Common myeloid progenitor, CD34-positive (primary cell): ENCODE results near the gene GABBR2.

Source experiments
- CTCF ChIA-PET: fragments of 350-600 bp; sonication (Branson Sonifier 250); formaldehyde crosslinking; loops from one replicate; lab custom pipeline; 2021; ENCODE audit warnings: antibody characterized with exemption; lab: Charles Lee
- POLR2A ChIA-PET: fragments of 350-600 bp; sonication (Branson Sonifier 250); formaldehyde crosslinking; loops from one replicate; lab custom pipeline; 2021; ENCODE audit warnings: antibody characterized with exemption; lab: Charles Lee
- DNase-seq, 3 donors: peaks; one replicate each; pipeline versions ENCODE4 v3.0.0 to v3.0.0-alpha.2; 2013
- H3K27ac ChIP-seq, 2 experiments: 1 replicate in 1 of 2; 2 replicates in 1 of 2; pipeline ENCODE4 v1.7.0; 2013; ENCODE audit warnings: inconsistent platforms in 2 of 2, low read length in 2 of 2, mild to moderate bottlenecking in 2 of 2, low read depth in 1 of 2, moderate library complexity in 1 of 2; ENCODE audit not compliant: severe bottlenecking in 2 of 2, insufficient read depth in 1 of 2, poor library complexity in 1 of 2
- H3K27me3 ChIP-seq, 5 experiments: replicated peaks in 2 of 5; 1 replicate in 3 of 5; 2 replicates in 2 of 5; pipeline versions ENCODE4 v1.6.1 to v1.7.0; 2013; ENCODE audit warnings: low read length in 4 of 5, mild to moderate bottlenecking in 2 of 5, moderate library complexity in 2 of 5, inconsistent platforms in 1 of 5; ENCODE audit not compliant: insufficient read depth in 5 of 5, control insufficient read depth in 4 of 5
- H3K36me3 ChIP-seq, 4 experiments: 1 replicate in 2 of 4; 2 replicates in 2 of 4; pipeline versions ENCODE4 v1.6.1 to v1.7.0; 2013; ENCODE audit warnings: low read length in 3 of 4, control low read depth in 1 of 4, mild to moderate bottlenecking in 1 of 4; ENCODE audit not compliant: control insufficient read depth in 4 of 4, insufficient read depth in 4 of 4
- H3K4me1 ChIP-seq, 4 experiments: 1 replicate in 3 of 4; 2 replicates in 1 of 4; pipeline versions ENCODE4 v1.6.1 to v1.7.1; 2013; ENCODE audit warnings: low read length in 3 of 4, mild to moderate bottlenecking in 3 of 4, control low read depth in 1 of 4, inconsistent platforms in 1 of 4, moderate library complexity in 1 of 4; ENCODE audit not compliant: control insufficient read depth in 4 of 4, insufficient read depth in 4 of 4; ENCODE audit errors: control extremely low read depth in 1 of 4
- H3K4me3 ChIP-seq, 7 experiments: 1 replicate in 4 of 7; 2 replicates in 3 of 7; pipeline versions ENCODE4 v1.5.1 to v1.7.0; 2013; ENCODE audit warnings: mild to moderate bottlenecking in 7 of 7, low read length in 6 of 7, moderate library complexity in 6 of 7, inconsistent platforms in 2 of 7, low read depth in 2 of 7, control low read depth in 1 of 7; ENCODE audit not compliant: insufficient read depth in 4 of 7, control insufficient read depth in 1 of 7; ENCODE audit errors: extremely low read depth in 1 of 7
- H3K9me3 ChIP-seq, 5 experiments: 1 replicate in 4 of 5; 2 replicates in 1 of 5; pipeline versions ENCODE4 v1.6.1 to v1.7.1; 2013; ENCODE audit warnings: low read length in 4 of 5, mild to moderate bottlenecking in 2 of 5, inconsistent platforms in 1 of 5, low read depth in 1 of 5, moderate library complexity in 1 of 5; ENCODE audit not compliant: control insufficient read depth in 4 of 5, insufficient read depth in 2 of 5; ENCODE audit errors: control extremely low read depth in 1 of 5
- WGBS: methylation state at CpG from one replicate; pipeline ENCODE4 v1.1.5; 2013; ENCODE audit not compliant: insufficient coverage; 5-methylcytosine and 5-hydroxymethylcytosine counted together

GABBR2 gene

DNA sequence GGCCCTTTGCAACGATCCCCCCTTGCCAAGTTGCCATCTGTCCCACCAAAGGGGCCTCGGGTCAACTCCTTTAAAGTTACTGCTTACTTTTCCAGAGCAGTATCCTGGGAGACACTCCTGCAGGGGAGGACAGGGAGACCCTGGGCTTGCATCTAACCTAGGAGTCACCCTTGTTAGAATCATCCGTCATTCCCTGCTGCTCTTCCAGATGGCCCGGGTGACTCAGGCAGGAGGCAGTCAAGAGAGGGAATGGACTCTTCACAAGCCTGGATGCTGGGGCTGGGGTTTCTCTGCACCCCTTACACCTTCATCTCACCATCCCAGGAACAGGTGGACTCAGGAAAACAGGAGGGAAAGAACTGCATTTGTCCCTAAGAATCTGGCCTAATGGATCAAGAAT is 175.6 kb downstream of the GABBR2 start:
- Histone ChIP-seq H3K4me1 (peaks cover 0 to 2% (median 0%) of the 10 kb centered on the region in 4 experiments), H3K27ac (no peak overlapping the region), H3K4me3 (no peak overlapping the region), H3K27me3 (peaks cover 0 to 12% (median 0%) of the 10 kb centered on the region in 5 experiments), H3K9me3 (peaks cover 0 to 4% (median 0%) of the 10 kb centered on the region in 5 experiments), H3K36me3 (no peaks in the 10 kb centered on the region)
- DNase-seq: no peak
- CTCF ChIA-PET: interaction anchor here (1.4 kb wide), 1 partner anchor 242 kb away, joined by 4 read pairs; no protein-coding TSS in a partner anchor
- POLR2A ChIA-PET: no interaction called here
- WGBS: 61% methylated on average over 2 of the region's 4 CpGs

DNA sequence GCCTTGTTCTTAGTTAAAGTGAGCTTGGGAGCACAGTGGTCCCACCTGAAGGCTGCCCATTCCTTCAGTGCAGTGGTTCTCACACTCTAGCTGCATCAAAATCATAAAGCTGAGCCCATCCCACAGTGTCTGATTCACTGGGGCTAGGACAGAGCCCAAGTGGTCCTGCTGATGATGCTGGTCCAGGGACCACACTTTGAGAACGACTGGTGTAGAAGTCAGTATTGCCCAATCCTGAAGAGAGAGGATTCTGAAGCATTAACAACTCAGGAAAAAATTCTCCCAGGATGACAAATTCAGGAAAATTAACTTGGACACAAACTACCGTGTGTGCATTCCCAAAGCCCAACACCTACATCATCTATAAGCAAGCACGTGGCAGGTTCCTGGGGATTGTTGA is 176.2 kb downstream of the GABBR2 start:
- 100% methylated on average over 3 of the region's 3 CpGs for WGBS
- Histone ChIP-seq H3K9me3 (peaks cover 0 to 4% (median 0%) of the 10 kb centered on the region in 5 experiments), H3K4me3 (no peak overlapping the region), H3K27me3 (peaks cover 0 to 12% (median 0%) of the 10 kb centered on the region in 5 experiments), H3K4me1 (peaks cover 0 to 2% (median 0%) of the 10 kb centered on the region in 4 experiments), H3K27ac (no peak overlapping the region), H3K36me3 (no peaks in the 10 kb centered on the region)
- ChIA-PET CTCF (no interaction called here), POLR2A (no interaction called here)
- DNase-seq: no peak

DNA sequence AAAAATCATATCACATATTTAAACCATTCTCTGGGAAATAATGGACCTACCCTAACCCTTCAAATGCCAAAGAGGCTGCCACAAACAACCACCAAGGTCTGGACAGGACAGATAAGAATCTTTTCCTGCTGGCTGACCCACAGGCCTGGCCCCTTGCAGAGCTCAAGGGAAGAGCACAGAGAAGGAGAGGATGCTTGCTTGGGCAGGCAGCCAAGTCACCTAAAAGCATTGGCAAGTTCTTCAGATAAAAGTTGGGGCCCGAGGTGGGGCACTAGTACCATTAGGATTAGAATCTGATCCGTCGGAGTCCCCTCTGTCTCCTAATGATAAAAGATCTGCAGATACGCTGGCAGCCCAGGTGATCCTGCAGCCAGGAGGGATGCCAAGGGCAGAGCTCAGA is 176.6 kb downstream of the GABBR2 start:
- Histone ChIP-seq H3K9me3 (peaks cover 0 to 4% (median 0%) of the 10 kb centered on the region in 5 experiments), H3K27ac (no peak overlapping the region), H3K4me3 (no peak overlapping the region), H3K36me3 (no peaks in the 10 kb centered on the region), H3K4me1 (peaks cover 0 to 2% (median 0%) of the 10 kb centered on the region in 4 experiments), H3K27me3 (peaks cover 0 to 14% (median 0%) of the 10 kb centered on the region in 5 experiments)
- DNase-seq: no peak
- ChIA-PET POLR2A (no interaction called here), CTCF (no interaction called here)
- WGBS: 62% methylated on average over 4 of the region's 4 CpGs

DNA sequence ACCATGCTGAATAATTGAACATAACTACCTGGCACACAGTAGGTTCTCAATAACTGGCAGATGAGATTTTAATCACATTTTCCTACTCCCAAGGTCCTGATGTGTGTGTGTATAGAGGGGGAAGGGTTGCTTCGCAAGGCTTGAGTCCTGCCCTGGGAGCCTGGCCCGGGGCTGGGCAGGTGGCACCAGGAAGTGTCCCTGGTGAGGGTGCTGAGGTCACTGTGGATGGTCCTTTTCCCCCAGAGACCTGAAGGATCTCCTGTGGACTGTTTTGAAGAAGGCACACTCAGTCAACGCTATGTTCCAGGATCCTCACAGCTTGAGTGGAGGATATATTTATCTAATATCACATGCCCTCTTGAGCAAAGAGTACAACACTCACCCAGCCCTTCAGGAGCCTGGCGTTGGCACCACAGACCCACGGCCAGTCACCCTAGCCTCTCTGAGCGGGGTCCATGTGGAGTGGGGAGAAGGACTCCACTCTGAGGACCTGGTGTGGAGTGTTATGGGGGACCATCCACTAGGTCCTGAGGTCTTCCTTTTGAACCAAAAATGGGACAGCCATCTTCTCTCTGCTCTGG is 177.8 kb downstream of the GABBR2 start:
- ChIA-PET POLR2A (no interaction called here), CTCF (interaction anchor here (0.6 kb wide), 1 partner anchor 139 kb away, joined by 3 read pairs; no protein-coding TSS in a partner anchor)
- Histone ChIP-seq H3K4me1 (peaks cover 0 to 2% (median 0%) of the 10 kb centered on the region in 4 experiments), H3K9me3 (peaks cover 0 to 3% (median 0%) of the 10 kb centered on the region in 5 experiments), H3K36me3 (no peaks in the 10 kb centered on the region), H3K27ac (no peak overlapping the region), H3K27me3 (peaks cover 3 to 14% (median 6%) of the 10 kb centered on the region in 5 experiments), H3K4me3 (no peak overlapping the region)
- DNase-seq: no peak
- no CpG with 5 or more reads among the region's 6 CpGs for whole genome bisulfite sequencing

DNA sequence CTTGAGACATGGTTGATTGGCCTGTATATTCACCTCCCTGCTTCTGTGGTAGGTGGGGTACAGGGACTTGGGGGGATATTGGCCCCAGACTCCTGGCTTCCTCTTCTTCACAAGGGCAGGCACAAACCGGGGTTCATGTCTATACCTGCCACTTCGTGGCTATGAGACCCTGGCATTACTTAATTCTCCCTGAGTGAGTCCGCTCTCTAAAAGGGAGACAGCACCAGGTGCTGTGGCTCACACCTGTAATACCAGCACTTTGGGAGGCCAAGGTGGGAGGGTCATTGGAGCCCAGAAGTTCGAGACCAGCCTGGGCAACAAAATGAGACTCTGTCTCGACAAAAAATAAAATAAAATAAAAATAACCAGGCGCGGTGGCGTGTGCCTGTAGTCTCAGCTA is 178.5 kb downstream of the GABBR2 start:
- H3K4me3 ChIP-seq: no peak overlapping the region
- no peak overlapping the region for H3K27ac ChIP-seq
- H3K36me3 ChIP-seq: no peaks in the 10 kb centered on the region
- H3K9me3 ChIP-seq: peaks cover 0 to 3% (median 0%) of the 10 kb centered on the region in 5 experiments
- DNase-seq: no peak
- peaks cover 3 to 14% (median 6%) of the 10 kb centered on the region in 5 experiments for H3K27me3 ChIP-seq
- peaks cover 0 to 2% (median 0%) of the 10 kb centered on the region in 4 experiments for H3K4me1 ChIP-seq
- WGBS: 95% methylated on average over 6 of the region's 8 CpGs
- POLR2A ChIA-PET: no interaction called here
- CTCF ChIA-PET: no interaction called here

DNA sequence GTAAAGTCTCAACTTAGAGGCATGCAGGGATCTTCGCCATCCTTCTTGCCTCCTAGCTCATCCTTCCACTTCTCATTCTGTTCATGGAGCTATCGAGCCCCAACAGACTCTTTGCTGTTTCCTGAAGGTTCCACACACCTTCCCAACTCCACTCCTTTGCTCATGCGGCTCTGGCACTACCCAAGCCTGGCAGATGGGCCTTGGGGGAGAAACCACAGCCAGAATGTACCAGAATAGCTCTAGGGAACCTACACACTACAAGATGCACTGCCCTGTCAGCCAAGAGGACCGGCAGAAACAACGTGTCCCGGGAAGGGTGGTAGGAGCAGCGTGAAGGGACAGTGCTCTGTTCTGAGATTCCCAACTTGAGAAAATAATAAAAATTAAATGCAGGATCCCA is 178.9 kb downstream of the GABBR2 start:
- WGBS: 95% methylated on average over 6 of the region's 7 CpGs
- Histone ChIP-seq H3K9me3 (peaks cover 0 to 3% (median 0%) of the 10 kb centered on the region in 5 experiments), H3K4me3 (no peak overlapping the region), H3K27me3 (peaks cover 3 to 14% (median 6%) of the 10 kb centered on the region in 5 experiments), H3K36me3 (no peaks in the 10 kb centered on the region), H3K27ac (no peak overlapping the region), H3K4me1 (peaks cover 0 to 2% (median 0%) of the 10 kb centered on the region in 4 experiments)
- no peak for DNase-seq
- ChIA-PET CTCF (no interaction called here), POLR2A (no interaction called here)

DNA sequence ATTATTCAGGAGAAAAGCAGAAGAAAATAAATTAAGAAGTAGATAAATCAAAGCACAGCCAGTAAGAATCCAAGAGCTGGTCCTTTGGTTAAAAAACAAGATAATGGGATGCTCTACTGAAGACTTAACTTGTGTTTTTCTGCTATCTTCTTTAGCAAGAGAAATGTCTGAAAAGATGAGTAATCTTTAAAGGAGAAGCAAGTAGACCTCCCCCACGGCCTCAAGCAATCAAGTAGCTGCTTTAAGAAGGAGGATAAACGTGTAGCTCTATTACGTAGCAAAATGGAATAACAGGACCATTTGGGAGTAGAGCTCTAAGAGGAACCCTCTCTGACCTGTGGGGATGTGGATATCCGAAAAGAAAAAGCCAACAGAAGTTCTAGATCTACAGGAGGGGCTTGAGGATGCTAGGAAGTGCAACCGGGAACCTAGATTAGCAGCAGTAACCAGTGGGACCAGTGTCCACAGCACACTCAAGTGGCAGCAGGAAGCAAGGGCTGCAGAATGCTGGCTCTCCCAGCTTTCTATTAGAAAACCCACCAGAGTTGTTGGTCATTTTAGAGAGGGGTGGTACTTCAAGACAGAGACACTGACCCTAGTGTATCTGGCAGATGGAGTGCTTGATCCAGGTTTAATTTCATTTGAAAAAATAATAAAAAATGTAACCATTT is 185.4 kb downstream of the GABBR2 start:
- H3K4me1 ChIP-seq: no peaks in the 10 kb centered on the region
- H3K4me3 ChIP-seq: no peak overlapping the region
- peaks cover 0 to 4% (median 0%) of the 10 kb centered on the region in 5 experiments for H3K9me3 ChIP-seq
- ChIA-PET POLR2A (no interaction called here), CTCF (no interaction called here)
- no peaks in the 10 kb centered on the region for H3K36me3 ChIP-seq
- WGBS: 60% methylated on average over 5 of the region's 5 CpGs
- no peak for DNase-seq
- H3K27ac ChIP-seq: no peak overlapping the region
- H3K27me3 ChIP-seq: peaks cover 4 to 18% (median 9%) of the 10 kb centered on the region in 5 experiments
